HG02588 (cell line): Measurements from ENCODE around the gene TXN.
"Not testable (repeated sequence)": the region's sequence is repeated elsewhere in the genome, so short reads cannot be mapped to it uniquely, and the experiment has no call there.

ENCODE experiments used
- ATAC-seq: cut with Tn5 transposase; IDR thresholded peaks from one replicate; pipeline ENCODE4 v1.9.1; 2021; ENCODE audit warnings: mild to moderate bottlenecking, moderate library complexity; ENCODE audit not compliant: unreplicated experiment

Gene TXN

DNA sequence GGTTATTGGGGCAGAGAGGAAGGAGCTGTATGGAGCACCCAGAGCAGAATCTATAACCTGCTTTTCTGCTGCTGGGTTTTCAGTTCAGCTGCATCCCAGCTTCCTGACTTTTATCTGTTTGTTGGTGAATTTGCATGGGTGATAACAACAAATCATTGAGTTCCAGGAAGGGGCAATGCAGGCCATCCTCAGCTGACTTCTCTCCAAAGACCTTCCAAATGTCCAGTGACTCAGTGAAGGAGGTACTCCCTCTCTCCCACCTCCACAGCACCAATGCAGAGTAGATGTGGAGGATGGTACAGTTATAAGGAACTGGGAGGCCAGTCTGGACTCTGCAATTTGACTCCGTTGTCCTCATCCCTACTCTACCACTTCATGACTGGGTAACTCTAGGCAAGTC lies 1.6 kb upstream of the TXN start:
- no peak for ATAC-seq

DNA sequence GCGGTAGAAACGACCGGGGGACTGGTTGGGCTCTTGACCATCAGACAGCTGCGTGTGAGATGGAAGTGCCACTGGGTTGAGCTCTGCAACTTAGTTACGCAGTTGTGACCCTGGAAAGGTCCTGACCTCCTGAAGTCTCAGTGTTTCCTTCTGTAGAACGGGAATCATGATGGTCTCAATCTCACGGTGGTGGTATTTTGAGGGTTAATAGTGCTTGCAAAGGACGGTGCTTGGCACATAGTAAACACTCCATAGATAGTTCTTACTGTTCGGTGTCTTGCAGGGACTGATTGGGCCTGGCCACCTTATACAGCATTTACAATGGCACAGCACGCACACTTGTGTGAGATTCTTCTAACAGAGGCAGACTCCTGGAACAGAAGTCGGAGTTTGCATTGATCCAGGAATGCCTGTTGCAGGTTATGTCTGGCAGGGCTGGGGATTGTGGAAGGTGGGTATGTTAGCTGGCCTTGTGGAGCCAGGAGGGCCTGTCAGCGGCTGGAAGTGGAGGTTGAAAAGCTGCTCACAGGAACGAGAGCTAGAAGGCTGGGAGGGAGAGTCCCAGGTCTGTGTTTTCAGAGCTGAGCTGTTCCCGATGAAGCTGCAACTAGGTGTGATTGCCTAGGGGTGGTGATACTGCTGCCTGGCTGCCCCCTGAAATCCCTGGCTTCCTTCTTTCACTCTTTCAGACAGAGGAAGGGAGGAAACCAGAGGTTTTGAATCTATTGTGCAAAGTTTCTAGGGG lies 962 bp upstream of the TXN start:
- no peak for ATAC-seq

DNA sequence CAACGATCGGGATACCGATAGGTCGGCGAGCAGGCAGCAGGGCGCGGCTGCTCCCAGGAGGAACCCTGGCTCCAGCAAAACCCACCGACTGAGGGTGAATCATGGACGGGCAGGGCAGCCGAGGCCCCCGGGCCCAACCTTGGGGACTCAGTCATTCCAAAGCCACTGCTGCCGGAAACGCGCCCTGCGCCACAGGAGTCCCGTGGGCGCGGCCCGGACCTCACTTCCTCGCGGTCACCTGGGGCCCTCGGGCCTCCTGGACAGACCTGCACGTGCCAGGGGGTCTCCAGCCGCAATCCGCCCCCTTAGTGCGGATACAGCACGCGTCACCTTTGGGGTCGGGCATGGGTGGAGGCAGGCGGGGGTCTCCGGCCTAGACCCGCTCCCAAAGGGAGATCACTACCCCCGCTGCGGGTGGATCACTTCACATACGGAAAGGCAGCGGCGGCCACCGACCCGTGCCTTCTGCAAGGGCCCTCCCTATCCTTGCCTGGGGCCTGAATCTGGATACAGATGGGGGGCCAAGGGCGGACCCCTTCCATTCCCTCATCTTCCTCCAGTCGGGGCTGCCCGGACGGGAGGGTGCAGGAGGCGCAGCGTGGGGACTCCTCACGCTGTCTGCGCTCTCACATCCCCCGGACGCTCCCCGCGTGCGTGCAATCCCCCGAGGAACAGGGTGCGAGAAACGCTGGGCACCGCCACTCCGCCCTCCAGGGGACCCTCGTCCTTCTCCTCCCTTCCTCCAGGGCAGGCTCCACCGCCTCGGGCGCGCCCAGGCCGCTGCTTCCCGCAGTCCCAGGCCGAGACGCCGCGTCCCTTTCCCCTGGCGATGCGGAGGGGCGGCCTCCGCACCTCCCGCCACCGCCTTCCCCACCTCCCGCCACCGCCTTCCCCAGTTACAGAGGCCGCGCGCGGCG lies 586 bp downstream of the TXN start:
- peak; percentile 15 for ATAC-seq

DNA sequence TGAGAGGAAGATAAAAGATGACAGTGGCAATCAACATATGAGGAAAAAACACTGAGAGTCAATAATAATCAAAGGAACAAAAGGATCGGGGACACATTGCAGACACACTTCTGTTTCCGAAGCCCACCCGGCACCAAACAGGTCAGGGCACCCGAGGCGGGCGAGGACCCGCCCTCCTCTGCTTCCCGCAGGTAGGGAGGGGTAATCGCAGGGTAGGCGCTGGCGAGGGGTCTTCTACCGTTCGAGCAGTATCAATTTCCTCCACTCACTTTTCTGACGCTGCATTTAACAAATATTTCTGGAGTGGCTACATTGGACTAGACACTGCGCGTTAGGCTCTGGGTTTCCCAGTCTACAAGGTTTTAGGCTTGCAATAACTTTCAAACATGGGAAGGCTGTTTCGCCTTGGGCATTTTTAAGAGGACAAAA lies 1.3 kb downstream of the TXN start:
- no peak for ATAC-seq

DNA sequence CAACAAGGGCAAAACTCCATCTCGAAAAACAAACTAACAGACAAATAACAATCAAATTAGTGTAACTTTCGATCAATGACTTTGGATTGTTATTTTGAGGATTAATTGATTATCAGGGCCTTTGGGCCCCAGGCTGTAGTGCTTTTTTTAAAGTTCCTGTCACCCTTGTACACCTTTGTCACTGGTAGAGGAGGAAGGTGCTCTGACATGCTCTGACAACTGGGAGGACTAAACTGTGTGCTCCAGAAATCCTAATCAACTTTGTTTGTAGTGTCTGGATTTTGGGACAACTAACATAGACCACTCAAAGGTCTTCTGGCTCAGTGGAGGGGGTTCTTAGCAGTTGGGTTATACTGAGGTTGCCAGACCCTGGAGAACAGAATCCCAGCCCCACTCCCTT lies 1.8 kb downstream of the TXN start:
- no peak for ATAC-seq

DNA sequence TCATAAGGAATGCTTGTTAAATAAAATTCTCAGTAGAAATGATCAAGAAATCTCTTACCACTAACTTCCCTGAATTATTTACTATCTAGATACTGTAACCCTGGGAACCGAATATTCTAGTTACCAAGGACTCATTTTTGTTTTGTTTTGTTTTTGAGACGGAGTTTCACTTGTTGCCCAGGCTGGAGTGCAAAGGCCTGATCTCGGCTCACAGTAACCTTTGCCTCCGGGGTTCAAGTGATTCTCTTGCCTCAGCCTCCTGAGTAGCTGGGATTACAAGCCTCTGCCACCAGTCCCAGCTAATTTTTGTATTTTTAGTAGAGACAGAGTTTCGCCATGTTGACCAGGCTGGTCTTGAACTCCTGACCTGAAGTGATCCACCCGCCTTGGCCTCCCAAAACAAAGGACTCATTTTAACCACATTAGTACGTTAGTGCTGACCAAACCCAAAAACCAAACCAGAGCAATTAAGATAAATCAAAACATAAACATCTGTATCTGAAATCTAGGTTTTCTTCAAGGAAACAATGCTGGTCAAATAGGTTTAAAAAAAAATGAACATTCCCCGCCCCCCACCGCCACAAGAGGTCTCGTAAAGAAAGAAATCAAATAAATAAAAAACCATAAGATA lies 3.7 kb downstream of the TXN start:
- no peak for ATAC-seq

DNA sequence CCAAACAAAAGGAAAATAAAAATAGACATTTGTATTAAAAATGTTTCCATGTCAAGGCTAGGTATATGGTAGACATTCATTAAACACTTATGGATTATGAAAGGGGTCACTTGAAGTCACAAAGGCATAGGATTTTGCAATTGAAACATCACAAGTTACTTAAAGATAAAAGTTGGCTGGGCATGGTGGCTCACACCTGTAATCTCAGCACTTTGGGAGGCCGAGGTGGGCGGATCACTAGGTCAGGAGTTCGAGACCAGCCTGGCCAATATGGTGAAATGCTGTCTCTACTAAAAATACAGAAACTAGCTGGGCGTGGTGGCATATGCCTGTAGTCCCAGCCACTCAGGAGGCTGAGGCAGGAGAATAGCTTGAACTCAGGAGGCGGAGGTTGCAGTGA lies 4.5 kb downstream of the TXN start:
- ATAC-seq: not testable (repeated sequence)

DNA sequence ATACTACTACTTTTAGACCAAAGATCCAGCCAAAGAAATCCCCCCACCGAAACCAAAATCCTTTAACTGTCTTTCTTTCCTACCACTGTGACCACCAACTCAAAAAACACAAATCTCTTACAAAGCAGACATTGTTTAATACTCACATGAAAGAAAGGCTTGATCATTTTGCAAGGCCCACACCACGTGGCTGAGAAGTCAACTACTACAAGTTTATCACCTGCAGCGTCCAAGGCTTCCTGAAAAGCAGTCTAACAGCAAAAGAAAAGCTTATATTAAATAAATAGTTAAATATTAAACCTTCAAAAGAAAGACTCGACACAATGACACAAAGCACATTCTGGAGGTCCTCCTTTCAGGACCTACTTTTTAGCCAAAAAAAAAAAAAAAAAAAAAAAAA lies 5.1 kb downstream of the TXN start:
- ATAC-seq: no peak

DNA sequence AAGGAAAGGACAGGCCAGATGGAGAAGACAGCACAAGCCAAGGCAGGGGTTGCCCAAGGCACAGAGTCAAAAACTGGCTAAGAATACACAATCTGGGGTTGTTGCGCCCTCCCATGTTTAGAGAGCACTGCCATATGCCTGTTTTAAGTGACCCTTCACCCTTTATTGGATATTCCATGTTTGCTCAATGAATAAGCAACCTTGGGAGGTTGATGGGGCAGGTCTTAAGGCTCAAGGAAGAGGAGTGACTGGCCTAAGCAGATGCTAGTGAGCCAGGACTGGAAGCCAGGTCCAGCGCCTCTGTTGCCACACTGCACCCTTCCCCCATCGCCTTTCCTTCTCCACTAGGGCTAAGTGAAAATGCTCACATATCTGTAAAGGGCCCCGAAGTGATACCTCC lies 6.7 kb downstream of the TXN start:
- ATAC-seq: no peak

DNA sequence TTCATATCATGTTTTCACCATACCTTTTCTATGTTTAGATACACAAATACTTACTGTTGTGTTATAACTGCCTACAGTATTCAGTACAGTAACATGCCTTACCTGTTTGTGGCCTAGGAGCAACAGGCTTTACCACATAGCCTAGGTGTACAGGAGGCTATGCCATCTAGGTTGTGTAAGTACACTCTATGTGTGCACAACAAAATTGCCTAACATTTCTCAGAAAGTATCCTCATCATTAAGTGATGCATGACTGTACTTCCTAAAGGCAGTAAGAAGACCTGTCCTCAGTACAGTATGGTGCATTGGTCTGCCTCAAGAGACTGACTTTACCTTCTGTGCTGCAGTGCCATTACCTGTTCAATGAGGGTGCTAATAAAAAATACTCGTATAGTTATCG lies 7.9 kb downstream of the TXN start:
- ATAC-seq: no peak

DNA sequence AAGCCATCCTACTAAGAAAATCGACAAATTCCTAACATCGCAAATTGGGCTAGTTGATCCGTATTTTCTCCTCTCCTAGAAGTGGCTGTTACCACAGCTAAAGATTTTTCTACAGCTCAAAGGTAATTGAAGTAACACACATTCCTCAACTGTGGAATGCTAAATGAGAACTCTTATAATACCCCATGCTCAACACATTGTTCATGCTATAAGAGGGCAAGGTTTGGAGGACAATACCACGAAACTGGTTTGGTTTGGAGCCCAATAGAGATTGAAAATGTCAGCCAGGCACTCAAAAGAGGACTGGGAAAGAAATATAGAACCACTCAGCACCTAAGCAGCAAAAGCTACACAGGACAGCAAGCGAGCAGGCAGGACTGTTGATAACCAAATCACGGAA lies 10.1 kb downstream of the TXN start:
- ATAC-seq: no peak

DNA sequence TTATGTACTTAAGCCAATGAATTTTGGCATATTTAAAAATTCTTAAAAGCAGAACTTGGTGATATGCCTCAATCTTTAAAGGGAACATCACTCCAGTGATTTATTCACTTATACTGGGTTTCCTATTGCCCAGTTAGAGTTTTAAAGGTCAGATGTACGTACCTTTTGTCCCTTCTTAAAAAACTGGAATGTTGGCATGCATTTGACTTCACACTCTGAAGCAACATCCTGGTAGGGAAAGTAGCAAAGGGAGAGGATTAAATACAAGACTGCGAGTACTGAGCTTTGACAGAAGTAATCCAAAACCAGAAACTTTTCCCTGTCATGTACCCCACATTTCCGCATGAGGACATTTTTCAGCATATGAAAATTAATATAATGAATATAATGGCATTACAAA lies 11.7 kb downstream of the TXN start:
- ATAC-seq: no peak

DNA sequence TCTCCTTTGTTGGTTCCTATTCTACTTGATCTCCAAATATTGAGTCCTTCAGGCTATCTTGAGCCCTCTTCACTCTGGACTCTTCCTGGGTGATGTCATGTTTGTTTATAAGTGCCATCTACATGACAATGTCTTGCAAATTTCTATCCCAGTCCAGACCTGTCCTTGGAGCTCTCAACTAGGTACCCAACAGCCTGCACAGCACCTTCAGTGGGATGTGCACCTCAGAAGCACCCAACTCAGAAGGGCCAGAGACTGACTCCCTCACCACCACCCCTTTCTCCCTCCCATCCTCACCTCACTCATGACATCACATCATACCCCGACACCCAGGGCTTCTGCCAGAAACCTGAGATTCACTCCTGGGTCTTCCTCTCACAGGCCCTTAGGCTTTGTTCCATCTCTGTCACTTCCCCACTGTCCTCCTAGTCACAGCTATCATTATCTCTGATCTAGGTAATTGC lies 14.4 kb downstream of the TXN start:
- ATAC-seq: no peak

DNA sequence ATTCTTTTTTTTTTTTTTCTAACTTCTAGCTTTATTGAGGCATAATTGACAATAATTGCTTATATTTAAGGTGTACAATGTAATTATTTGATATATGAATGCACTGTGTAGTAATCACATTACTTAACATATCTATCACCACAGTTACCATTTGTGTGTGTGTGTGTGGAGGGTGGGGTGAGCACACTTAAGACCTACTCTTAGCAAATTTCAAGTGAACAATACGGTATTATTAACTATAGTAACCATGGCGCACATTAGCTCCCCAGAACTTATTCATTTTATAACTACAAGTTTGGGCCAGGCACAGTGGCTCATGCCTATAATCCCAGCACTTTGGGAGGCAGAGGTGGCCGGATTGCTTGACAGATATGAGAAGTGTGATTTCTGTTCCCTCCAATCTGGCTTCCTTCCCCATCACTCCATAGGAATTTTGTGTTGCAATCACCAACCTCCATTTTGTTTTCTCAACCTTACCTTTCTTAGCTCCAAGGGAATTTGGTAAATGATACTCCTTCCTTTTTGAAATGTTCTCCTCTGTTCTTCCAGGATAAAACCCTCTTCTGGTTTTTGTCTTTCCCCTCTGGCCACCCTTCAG lies 14.9 kb downstream of the TXN start:
- ATAC-seq: no peak

DNA sequence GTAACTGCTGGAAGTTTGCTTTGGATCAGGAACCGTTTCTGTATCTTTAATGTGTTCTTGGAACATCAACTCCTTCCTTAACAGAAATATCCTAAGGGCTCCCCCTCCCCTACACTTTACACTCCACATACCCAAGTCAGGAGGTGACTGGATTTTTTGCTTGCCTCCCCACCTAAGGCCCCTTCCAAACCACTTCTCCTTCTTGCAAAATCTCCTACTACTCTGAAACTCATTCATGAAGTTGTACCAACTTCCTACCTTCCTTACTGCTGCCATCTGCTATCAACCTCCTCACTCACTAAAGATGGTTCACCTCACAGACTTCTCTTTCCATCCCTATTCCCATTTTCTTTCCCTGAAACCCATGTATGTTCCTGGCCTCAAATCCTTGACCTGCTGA lies 16.1 kb downstream of the TXN start:
- ATAC-seq: no peak

DNA sequence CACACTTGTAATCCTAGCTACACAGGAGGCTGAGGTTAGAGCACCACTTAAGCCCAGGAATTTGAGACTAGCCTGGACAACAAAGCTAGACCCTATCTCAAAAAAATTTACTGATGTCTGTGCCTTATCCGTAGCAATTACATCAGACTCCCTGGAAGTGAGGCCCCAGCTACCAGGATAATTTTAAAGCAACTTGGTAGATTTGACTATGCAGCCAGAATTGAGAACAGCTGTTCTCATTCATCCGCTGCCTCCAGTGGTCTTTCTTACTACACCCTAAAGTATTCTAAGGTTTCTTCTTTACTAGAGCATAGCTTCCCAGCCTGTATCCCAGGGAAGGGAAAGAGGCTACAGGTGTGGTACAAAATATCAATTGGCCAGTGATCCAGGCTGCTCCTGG lies 28.0 kb downstream of the TXN start:
- no peak for ATAC-seq

DNA sequence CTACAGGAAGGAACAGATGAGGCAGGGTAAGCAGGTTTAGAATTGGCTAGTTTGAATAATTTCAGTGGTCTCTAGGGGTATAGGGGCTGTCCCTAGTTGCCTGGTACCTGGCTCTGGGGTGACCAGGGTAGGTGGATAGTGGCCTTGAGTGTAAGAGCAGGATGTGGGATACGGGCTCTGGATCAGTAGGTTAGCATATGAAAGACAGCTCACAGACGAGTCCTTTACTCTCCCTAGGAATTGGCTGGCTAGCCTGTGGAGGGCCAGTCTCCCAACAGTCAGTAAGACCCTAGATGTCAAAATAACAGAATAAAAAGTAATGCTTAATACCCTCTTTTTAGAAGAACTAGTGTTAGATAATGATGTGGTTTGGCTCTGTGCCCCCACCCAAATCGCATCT lies 31.7 kb downstream of the TXN start:
- no peak for ATAC-seq

DNA sequence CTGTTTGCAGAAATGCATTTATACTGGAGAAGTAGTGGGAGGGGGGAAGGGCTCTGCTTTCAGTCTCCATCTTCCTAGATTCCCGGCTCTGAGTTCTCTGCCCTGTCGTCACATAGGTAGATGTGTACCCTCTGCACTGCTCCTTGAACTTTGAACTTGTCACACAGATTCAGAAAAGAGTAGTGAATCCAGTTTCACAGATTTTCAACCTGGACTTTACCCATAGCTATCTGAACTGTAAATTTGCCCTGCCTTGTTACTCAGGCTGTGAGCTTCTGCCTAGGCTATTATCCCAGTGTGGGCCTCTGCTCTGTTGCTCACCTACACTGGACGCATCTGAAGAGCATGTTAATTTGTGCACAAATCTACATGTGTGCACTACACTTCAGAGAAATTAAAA lies 35.5 kb downstream of the TXN start:
- ATAC-seq: no peak

DNA sequence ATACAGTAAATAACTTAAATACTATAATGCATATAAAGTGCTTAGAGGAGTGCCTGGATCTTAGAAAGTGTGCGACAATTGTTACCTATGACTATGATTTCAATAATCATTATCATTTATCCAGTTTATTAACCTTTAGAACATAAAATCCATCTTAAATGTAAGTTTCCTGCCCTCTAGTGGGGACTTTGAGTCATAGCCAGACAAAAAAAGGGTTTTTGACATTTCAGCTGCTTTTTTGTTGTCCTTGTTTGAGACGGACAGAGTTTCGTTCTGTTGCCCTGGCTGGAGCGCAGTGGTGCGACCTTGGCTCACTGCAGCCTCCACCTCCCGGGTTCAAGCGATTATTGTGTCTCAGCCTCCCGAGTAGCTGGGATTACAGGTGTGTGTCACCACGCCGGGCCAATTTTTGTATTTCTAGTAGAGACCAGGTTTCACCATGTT lies 38.6 kb downstream of the TXN start:
- no peak for ATAC-seq

DNA sequence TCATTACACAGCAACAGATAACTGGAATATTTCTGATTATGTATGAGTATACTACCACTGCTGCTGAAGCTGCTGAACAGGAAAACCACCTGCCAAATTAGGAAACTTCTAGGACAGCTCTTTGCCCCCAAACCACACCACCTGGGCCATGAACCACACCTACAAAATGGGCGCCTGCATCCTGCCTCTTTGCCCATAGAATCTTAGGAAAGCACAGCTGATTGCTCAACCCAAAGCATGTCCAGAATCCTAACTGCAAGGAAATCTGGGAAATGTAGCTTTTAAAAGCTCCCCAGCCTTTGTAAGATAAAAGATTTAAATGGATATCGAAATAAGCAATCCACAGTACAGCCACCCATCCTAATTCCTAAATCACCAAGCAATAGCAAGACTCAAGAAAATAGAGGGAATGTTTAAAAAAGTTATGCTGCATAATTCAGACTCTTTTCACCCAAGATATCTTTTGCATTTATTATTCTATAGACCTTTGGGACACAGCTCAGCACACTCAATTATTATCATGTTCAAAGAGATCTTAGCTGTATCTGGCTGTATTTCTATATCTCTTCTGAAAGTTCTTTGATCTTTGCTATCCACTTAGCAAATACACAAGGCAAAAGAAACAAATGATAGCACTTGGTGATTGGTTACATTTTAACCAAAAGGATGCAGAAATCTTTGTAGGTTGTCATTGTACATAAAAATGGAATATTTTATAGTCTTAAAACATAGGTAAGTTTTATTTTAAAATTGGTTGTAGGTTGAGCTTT lies 41.5 kb downstream of the TXN start:
- ATAC-seq: no peak

DNA sequence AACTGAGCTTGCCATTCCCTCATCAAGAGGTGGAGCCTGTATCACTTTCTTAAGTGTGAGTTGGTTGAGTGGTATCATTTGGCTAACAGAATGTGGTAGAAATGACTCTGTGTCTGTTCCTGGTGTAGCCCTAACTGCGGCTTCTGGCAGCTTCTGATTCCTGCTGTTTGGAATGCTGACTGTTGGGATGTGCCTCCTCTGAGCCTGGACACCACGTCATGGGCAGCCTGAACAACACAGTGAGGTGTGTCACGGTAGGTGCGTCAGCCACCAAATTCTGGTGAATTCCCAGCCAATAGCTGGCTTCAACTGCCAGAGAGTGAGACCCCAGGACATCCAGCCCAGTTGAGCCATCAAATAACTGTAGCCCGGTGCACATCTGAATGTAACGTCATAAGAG lies 42.2 kb downstream of the TXN start:
- ATAC-seq: no peak
